HCT116 (cell line): ENCODE measurements around the gene INTS2. TPM values are rescaled to one million over a fixed set of nuclear protein-coding genes. Genes with fewer than 3 reads are reported as not detected.

Experiments used
- ATAC-seq: fragments of 200-7000 bp; cut with Tn5 transposase; 2 replicates; pipeline ENCODE4 v1.9.1; 2020; ENCODE audit warnings: mild to moderate bottlenecking, moderate library complexity
- BruUV-seq: library from RNA; stranded (reverse); fragments of 400-500 nt; replicated peaks from 2 replicates; lab custom pipeline; 2021; lab: Mats Ljungman, UMichigan
- CTCF ChIA-PET: fragments of 300-600 bp; sonication (Branson Sonifier 250); formaldehyde crosslinking; loops from one replicate; lab custom pipeline; 2021; ENCODE audit warnings: antibody characterized with exemption; lab: Charles Lee
- POLR2A ChIA-PET: fragments of 300-600, 350-600 bp; sonication (Branson Sonifier 250); formaldehyde crosslinking; loops from one replicate; lab custom pipeline; 2021; ENCODE audit warnings: antibody characterized with exemption; lab: Charles Lee
- RAD21 ChIA-PET, 2 experiments: fragments of 300-600 bp; sonication (Branson Sonifier 250); formaldehyde crosslinking; loops; one replicate each; lab custom pipeline; 2023; ENCODE audit warnings: low total read pairs in 2 of 2; ENCODE audit not compliant: uncharacterized antibody in 2 of 2, unreplicated experiment in 2 of 2, low non-redundant PET in 1 of 2; lab: Charles Lee
- DNase-seq: peaks from one replicate; pipeline ENCODE4 v3.0.0-alpha.2; 2010; ENCODE audit warnings: low read depth, low spot score
- H2AFZ ChIP-seq: fragments of 200-600 bp; shearing (Covaris generic), sonication (generic); 2 replicates; pipeline ENCODE4 v1.6.1; 2017; ENCODE audit warnings: low read depth, mixed run types, mixed read lengths, antibody characterized with exemption, low read length; ENCODE audit not compliant: poor library complexity, severe bottlenecking
- H3K27ac ChIP-seq: 2 replicates; pipeline ENCODE4 v1.5.1; 2012; ENCODE audit warnings: low read depth, low read length
- H3K27me3 ChIP-seq: fragments of 200-600 bp; sonication (generic); 2 replicates; pipeline ENCODE4 v1.6.1; 2016; ENCODE audit warnings: mixed run types, low read length, mixed read lengths; ENCODE audit not compliant: insufficient read depth
- H3K36me3 ChIP-seq, 2 experiments: fragments of 200-500 bp in 1 of 2; fragments of 200-600 bp in 1 of 2; sonication (Bioruptor generic) in 1 of 2; sonication (generic) in 1 of 2; 2 replicates each; pipeline versions ENCODE4 v1.5.1 to v1.6.1; 2014 to 2016; ENCODE audit warnings: low read length in 2 of 2, inconsistent platforms in 1 of 2, mixed read lengths in 1 of 2, mixed run types in 1 of 2; ENCODE audit not compliant: insufficient read depth in 2 of 2, control insufficient read depth in 1 of 2
- H3K4me1 ChIP-seq, 2 experiments: fragments of 200-600 bp in 1 of 2; sonication (generic) in 1 of 2; 2 replicates each; pipeline versions ENCODE4 v1.5.1 to v1.6.1; 2012 to 2017; ENCODE audit warnings: low read length in 2 of 2, inconsistent platforms in 1 of 2, mild to moderate bottlenecking in 1 of 2, mixed read lengths in 1 of 2, mixed run types in 1 of 2, moderate library complexity in 1 of 2; ENCODE audit not compliant: insufficient read depth in 2 of 2, control insufficient read depth in 1 of 2
- H3K4me2 ChIP-seq: fragments of 200-600 bp; sonication (generic); 2 replicates; pipeline ENCODE4 v1.6.1; 2017; ENCODE audit warnings: mixed run types, low read length, mixed read lengths
- H3K4me3 ChIP-seq, 2 experiments: fragments of 200-600 bp in 1 of 2; sonication (generic) in 1 of 2; replicated peaks in 1 of 2; 2 replicates each; pipeline ENCODE4 v1.5.1; 2011 to 2016; ENCODE audit warnings: low read length in 2 of 2, control low read depth in 1 of 2, low read depth in 1 of 2, mild to moderate bottlenecking in 1 of 2, mixed read lengths in 1 of 2, mixed run types in 1 of 2
- H3K79me2 ChIP-seq: fragments of 200-600 bp; sonication (generic); 2 replicates; pipeline ENCODE4 v1.6.1; 2017; ENCODE audit warnings: mild to moderate bottlenecking, mixed run types, low read length, moderate library complexity, mixed read lengths; ENCODE audit not compliant: insufficient read depth
- H3K9ac ChIP-seq: fragments of 200-600 bp; sonication (generic); 2 replicates; pipeline ENCODE4 v1.6.1; 2016; ENCODE audit warnings: low read length, mixed read lengths
- H3K9me2 ChIP-seq: fragments of 200-600 bp; sonication (generic), shearing (Covaris generic); 2 replicates; pipeline ENCODE4 v1.6.1; 2017; ENCODE audit warnings: mixed run types, mild to moderate bottlenecking, moderate library complexity; ENCODE audit not compliant: insufficient read depth
- H3K9me3 ChIP-seq, 2 experiments: fragments of 200-500 bp in 1 of 2; fragments of 200-600 bp in 1 of 2; sonication (Bioruptor generic) in 1 of 2; sonication (generic) in 1 of 2; 2 replicates each; pipeline ENCODE4 v1.6.1; 2014 to 2017; ENCODE audit warnings: low read length in 2 of 2, mixed read lengths in 2 of 2, inconsistent platforms in 1 of 2, low read depth in 1 of 2, mild to moderate bottlenecking in 1 of 2, mixed run types in 1 of 2, moderate library complexity in 1 of 2; ENCODE audit not compliant: control insufficient read depth in 1 of 2, insufficient read depth in 1 of 2
- H4K20me1 ChIP-seq: fragments of 200-600 bp; sonication (generic), shearing (Covaris generic); 2 replicates; pipeline ENCODE4 v1.6.1; 2017; ENCODE audit warnings: mixed run types, mild to moderate bottlenecking, moderate library complexity; ENCODE audit not compliant: insufficient read depth
- CBX3 ChIP-seq: IDR thresholded peaks from 2 replicates; pipeline ENCODE4 v1.6.1; 2012; ENCODE audit warnings: low read depth
- CEBPB ChIP-seq: IDR thresholded peaks from 2 replicates; pipeline ENCODE4 v1.6.1; 2012; ENCODE audit warnings: low read depth
- EGR1 ChIP-seq: IDR thresholded peaks from 2 replicates; pipeline ENCODE4 v1.6.1; 2012; ENCODE audit warnings: low read depth
- ELF1 ChIP-seq: IDR thresholded peaks from 2 replicates; pipeline ENCODE4 v1.6.1; 2012; ENCODE audit warnings: low read depth, borderline replicate concordance
- EZH2 ChIP-seq: fragments of 200-600 bp; sonication (generic); IDR thresholded peaks from 2 replicates; pipeline ENCODE4 v1.6.1; 2017; ENCODE audit warnings: antibody characterized with exemption, mixed run types
- EZH2phosphoT487 ChIP-seq: fragments of 200-600 bp; IDR thresholded peaks from 2 replicates; pipeline ENCODE4 v1.6.1; 2018; ENCODE audit warnings: antibody characterized with exemption, borderline replicate concordance
- POLR2A ChIP-seq: IDR thresholded peaks from 2 replicates; pipeline ENCODE4 v1.7.0; 2011; ENCODE audit warnings: borderline replicate concordance; ENCODE audit not compliant: insufficient read depth, insufficient read length; ENCODE audit errors: extremely low read depth
- POLR2AphosphoS5 ChIP-seq: IDR thresholded peaks from 2 replicates; pipeline ENCODE4 v1.6.1; 2011; ENCODE audit warnings: mild to moderate bottlenecking, low read depth, low read length, moderate library complexity
- SIN3A ChIP-seq: IDR thresholded peaks from 2 replicates; pipeline ENCODE4 v1.6.1; 2012; ENCODE audit warnings: low read depth
- SP1 ChIP-seq: IDR thresholded peaks from 2 replicates; pipeline ENCODE4 v1.6.1; 2012; ENCODE audit warnings: low read depth
- SRF ChIP-seq: IDR thresholded peaks from 2 replicates; pipeline ENCODE4 v1.6.1; 2012; ENCODE audit warnings: low read depth
- TCF7L2 ChIP-seq: IDR thresholded peaks from 2 replicates; pipeline ENCODE4 v1.7.0; 2011; ENCODE audit warnings: borderline replicate concordance, inconsistent platforms; ENCODE audit not compliant: insufficient read depth, insufficient read length; ENCODE audit errors: extremely low read depth
- YY1 ChIP-seq: IDR thresholded peaks from 2 replicates; pipeline ENCODE4 v1.6.1; 2011; ENCODE audit warnings: low read length, low read depth, moderate library complexity, mild to moderate bottlenecking; ENCODE audit not compliant: insufficient replicate concordance; ENCODE audit errors: extremely low read depth
- ZFX ChIP-seq: fragments of 450-650 bp; IDR thresholded peaks from 2 replicates; pipeline ENCODE4 v1.6.1; 2017
- ZNF274 ChIP-seq: fragments of 200-500 bp; sonication (Bioruptor generic); IDR thresholded peaks from 2 replicates; pipeline ENCODE4 v1.6.1; 2014; ENCODE audit warnings: mild to moderate bottlenecking, low read depth, low read length, inconsistent platforms
- intact Hi-C: fragments of 100-400 bp; cut with micrococcal nuclease; formaldehyde crosslinking; loops from 2 replicates; pipeline ENCODE4 v1.10.0; 2022
- total RNA-seq: library from RNA; stranded (reverse); gene quantifications from one replicate; pipeline ENCODE4 v1.2.1, GENCODE V29; 2021; ENCODE audit not compliant: unreplicated experiment
- TF ChIP-seq, protein P1 (sequence below), 3 experiments: fragments of 200-600 bp in 1 of 3; sonication (generic) in 1 of 3; IDR thresholded peaks in 2 of 3; conservative IDR thresholded peaks in 1 of 3; 2 replicates each; pipeline ENCODE4 v1.5.1; 2012 to 2017; ENCODE audit warnings: low read depth in 2 of 3, low read length in 2 of 3, antibody characterized with exemption in 1 of 3, borderline replicate concordance in 1 of 3, control low read depth in 1 of 3, mild to moderate bottlenecking in 1 of 3, mixed read lengths in 1 of 3, mixed run types in 1 of 3, moderate library complexity in 1 of 3; ENCODE audit not compliant: insufficient read depth in 1 of 3
- TF ChIP-seq, protein P2 (sequence below): IDR thresholded peaks from 2 replicates; pipeline ENCODE4 v1.6.1; 2012
- TF ChIP-seq, protein P3 (sequence below): IDR thresholded peaks from 2 replicates; pipeline ENCODE4 v1.6.1; 2012
- TF ChIP-seq, protein P4 (sequence below): IDR thresholded peaks from 2 replicates; pipeline ENCODE4 v1.6.1; 2011; ENCODE audit warnings: mild to moderate bottlenecking, low read length, moderate library complexity; ENCODE audit not compliant: insufficient replicate concordance; ENCODE audit errors: extremely low read depth
- TF ChIP-seq, protein P5 (sequence below): IDR thresholded peaks from 2 replicates; pipeline ENCODE4 v1.6.1; 2012; ENCODE audit warnings: low read depth

INTS2 gene
- total RNA-seq, 1 experiment from 2014 or later: 40.5 TPM

DNA sequence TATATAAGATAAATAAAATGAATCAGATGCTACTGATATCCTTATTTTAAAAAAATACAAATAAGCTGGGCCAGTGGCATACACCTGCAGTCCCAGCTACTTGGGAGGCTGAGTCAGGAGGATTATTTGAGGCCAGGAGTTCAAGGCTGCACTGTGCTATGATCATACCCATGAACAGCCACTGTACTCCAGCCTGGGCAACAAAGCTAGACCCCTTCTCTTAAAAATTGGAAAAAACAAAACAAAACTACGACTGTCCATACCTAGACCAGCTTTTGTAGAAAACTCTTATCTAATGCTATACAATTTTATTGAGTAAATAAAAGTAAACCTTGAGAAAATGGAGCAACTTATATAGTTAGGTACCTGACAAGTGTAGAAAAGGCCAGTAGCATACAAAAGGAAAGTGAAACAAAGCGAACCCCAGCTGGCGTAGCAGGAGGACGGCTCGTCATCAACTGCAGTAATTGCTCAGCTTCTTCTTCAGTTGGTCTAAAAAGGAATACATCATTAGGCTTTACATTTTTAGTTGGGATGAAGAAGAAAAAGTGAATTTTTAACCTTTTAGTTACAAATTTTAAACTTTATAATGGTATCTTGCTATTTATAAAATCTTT is 23.6 kb downstream of the INTS2 start:
- H2AFZ ChIP-seq: no peak overlapping the region
- TF ChIP-seq YY1: no peak
- no peak for TF ChIP-seq CBX3
- TF ChIP-seq ZNF274: no peak
- TF ChIP-seq, protein P1, sequence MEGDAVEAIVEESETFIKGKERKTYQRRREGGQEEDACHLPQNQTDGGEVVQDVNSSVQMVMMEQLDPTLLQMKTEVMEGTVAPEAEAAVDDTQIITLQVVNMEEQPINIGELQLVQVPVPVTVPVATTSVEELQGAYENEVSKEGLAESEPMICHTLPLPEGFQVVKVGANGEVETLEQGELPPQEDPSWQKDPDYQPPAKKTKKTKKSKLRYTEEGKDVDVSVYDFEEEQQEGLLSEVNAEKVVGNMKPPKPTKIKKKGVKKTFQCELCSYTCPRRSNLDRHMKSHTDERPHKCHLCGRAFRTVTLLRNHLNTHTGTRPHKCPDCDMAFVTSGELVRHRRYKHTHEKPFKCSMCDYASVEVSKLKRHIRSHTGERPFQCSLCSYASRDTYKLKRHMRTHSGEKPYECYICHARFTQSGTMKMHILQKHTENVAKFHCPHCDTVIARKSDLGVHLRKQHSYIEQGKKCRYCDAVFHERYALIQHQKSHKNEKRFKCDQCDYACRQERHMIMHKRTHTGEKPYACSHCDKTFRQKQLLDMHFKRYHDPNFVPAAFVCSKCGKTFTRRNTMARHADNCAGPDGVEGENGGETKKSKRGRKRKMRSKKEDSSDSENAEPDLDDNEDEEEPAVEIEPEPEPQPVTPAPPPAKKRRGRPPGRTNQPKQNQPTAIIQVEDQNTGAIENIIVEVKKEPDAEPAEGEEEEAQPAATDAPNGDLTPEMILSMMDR (IDR thresholded peaks at IDR 0.05 in 2 of 3, conservative IDR thresholded peaks at IDR 0.05 in 1 of 3; ENCODE audit: borderline replicate concordance in 1 of 3, insufficient read depth in 1 of 3, low read depth in 2 of 3, low read length in 2 of 3): no peak
- no peak for TF ChIP-seq POLR2A
- TF ChIP-seq, protein P2, sequence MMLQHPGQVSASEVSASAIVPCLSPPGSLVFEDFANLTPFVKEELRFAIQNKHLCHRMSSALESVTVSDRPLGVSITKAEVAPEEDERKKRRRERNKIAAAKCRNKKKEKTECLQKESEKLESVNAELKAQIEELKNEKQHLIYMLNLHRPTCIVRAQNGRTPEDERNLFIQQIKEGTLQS: no peak
- TF ChIP-seq EZH2phosphoT487: no peak
- TF ChIP-seq ZFX: no peak
- TF ChIP-seq SRF: no peak
- no peak for TF ChIP-seq CEBPB
- TF ChIP-seq TCF7L2: no peak
- TF ChIP-seq EZH2: no peak
- TF ChIP-seq SP1: no peak
- no peak for TF ChIP-seq EGR1
- TF ChIP-seq, protein P3, sequence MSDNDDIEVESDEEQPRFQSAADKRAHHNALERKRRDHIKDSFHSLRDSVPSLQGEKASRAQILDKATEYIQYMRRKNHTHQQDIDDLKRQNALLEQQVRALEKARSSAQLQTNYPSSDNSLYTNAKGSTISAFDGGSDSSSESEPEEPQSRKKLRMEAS: no peak
- no peak for TF ChIP-seq ELF1
- TF ChIP-seq, protein P4, sequence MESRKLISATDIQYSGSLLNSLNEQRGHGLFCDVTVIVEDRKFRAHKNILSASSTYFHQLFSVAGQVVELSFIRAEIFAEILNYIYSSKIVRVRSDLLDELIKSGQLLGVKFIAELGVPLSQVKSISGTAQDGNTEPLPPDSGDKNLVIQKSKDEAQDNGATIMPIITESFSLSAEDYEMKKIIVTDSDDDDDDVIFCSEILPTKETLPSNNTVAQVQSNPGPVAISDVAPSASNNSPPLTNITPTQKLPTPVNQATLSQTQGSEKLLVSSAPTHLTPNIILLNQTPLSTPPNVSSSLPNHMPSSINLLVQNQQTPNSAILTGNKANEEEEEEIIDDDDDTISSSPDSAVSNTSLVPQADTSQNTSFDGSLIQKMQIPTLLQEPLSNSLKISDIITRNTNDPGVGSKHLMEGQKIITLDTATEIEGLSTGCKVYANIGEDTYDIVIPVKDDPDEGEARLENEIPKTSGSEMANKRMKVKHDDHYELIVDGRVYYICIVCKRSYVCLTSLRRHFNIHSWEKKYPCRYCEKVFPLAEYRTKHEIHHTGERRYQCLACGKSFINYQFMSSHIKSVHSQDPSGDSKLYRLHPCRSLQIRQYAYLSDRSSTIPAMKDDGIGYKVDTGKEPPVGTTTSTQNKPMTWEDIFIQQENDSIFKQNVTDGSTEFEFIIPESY: no peak
- no peak for TF ChIP-seq POLR2AphosphoS5
- TF ChIP-seq SIN3A: no peak
- TF ChIP-seq, protein P5, sequence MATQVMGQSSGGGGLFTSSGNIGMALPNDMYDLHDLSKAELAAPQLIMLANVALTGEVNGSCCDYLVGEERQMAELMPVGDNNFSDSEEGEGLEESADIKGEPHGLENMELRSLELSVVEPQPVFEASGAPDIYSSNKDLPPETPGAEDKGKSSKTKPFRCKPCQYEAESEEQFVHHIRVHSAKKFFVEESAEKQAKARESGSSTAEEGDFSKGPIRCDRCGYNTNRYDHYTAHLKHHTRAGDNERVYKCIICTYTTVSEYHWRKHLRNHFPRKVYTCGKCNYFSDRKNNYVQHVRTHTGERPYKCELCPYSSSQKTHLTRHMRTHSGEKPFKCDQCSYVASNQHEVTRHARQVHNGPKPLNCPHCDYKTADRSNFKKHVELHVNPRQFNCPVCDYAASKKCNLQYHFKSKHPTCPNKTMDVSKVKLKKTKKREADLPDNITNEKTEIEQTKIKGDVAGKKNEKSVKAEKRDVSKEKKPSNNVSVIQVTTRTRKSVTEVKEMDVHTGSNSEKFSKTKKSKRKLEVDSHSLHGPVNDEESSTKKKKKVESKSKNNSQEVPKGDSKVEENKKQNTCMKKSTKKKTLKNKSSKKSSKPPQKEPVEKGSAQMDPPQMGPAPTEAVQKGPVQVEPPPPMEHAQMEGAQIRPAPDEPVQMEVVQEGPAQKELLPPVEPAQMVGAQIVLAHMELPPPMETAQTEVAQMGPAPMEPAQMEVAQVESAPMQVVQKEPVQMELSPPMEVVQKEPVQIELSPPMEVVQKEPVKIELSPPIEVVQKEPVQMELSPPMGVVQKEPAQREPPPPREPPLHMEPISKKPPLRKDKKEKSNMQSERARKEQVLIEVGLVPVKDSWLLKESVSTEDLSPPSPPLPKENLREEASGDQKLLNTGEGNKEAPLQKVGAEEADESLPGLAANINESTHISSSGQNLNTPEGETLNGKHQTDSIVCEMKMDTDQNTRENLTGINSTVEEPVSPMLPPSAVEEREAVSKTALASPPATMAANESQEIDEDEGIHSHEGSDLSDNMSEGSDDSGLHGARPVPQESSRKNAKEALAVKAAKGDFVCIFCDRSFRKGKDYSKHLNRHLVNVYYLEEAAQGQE: no peak
- no TSS peak for BruUV-seq
- H3K79me2 ChIP-seq: no peaks in the 10 kb centered on the region
- ChIA-PET CTCF (interaction anchor here (0.5 to 1.1 kb wide), 3 partner anchors 11 to 205 kb away, joined by 3 read pairs; no protein-coding TSS in a partner anchor), RAD21 (no interaction called here), POLR2A (no interaction called here)
- H3K27me3 ChIP-seq: no peaks in the 10 kb centered on the region
- peaks cover 32 to 52% of the 10 kb centered on the region in 2 experiments for H3K36me3 ChIP-seq
- no peak for ATAC-seq
- H3K4me2 ChIP-seq: no peak overlapping the region
- no peaks in the 10 kb centered on the region for H3K9me2 ChIP-seq
- intact Hi-C loops: no loop called here
- H3K9ac ChIP-seq: no peak overlapping the region
- no peak for DNase-seq
- H3K9me3 ChIP-seq: no peaks in the 10 kb centered on the region
- H4K20me1 ChIP-seq: no peaks in the 10 kb centered on the region
- H3K27ac ChIP-seq: no peak overlapping the region
- no peaks in the 10 kb centered on the region for H3K4me1 ChIP-seq
- H3K4me3 ChIP-seq: no peak overlapping the region
